Transverse colon (tissue), 4 donors: Measurements from ENCODE around the gene SMIM14. TPM values are rescaled to one million over a fixed set of nuclear protein-coding genes. Genes with fewer than 3 reads are reported as not detected.
A peak's percentile ranks its signal among the peaks of the same experiment; 100 is the strongest.

Source experiments
- DNase-seq: peaks from one replicate; pipeline ENCODE4 v3.0.0-alpha.2; 2019
- H3K27ac ChIP-seq, 4 donors: fragments of 200-600 bp; sonication (generic); 2 replicates each; pipeline ENCODE4 v1.5.1; 2016 to 2018; ENCODE audit warnings: inconsistent platforms in 4 of 4
- H3K27me3 ChIP-seq: fragments of 200-600 bp; sonication (generic); 2 replicates; pipeline ENCODE4 v1.5.1; 2017; ENCODE audit warnings: inconsistent platforms
- H3K36me3 ChIP-seq, 4 donors: fragments of 200-600 bp; sonication (generic); 2 replicates each; pipeline ENCODE4 v1.5.1; 2017 to 2019; ENCODE audit warnings: inconsistent platforms in 4 of 4
- H3K4me1 ChIP-seq, 4 donors: fragments of 200-600 bp; sonication (generic); 2 replicates each; pipeline ENCODE4 v1.5.1; 2017 to 2020; ENCODE audit warnings: inconsistent platforms in 4 of 4
- H3K4me3 ChIP-seq, 4 donors: fragments of 200-600 bp; sonication (generic); 1 replicate in 1 of 4; 2 replicates in 3 of 4; pipeline versions ENCODE4 v1.5.1 to v1.6.1; 2017 to 2019; ENCODE audit warnings: inconsistent platforms in 4 of 4
- H3K9me3 ChIP-seq, 2 donors: fragments of 200-600 bp; sonication (generic); 2 replicates each; pipeline ENCODE4 v1.5.1; 2017 to 2019; ENCODE audit warnings: inconsistent platforms in 2 of 2
- CTCF ChIP-seq, 5 experiments: fragments of 200-600 bp in 3 of 5; fragments of 450-650 bp in 2 of 5; sonication (generic) in 3 of 5; IDR thresholded peaks; 1 replicate in 2 of 5; 2 replicates in 3 of 5; pipeline ENCODE4 v1.5.1; 2016 to 2017; ENCODE audit warnings: antibody characterized with exemption in 5 of 5, inconsistent platforms in 3 of 5, mild to moderate bottlenecking in 2 of 5, moderate library complexity in 1 of 5
- EP300 ChIP-seq: sonication (generic); formaldehyde crosslinking; IDR thresholded peaks from one replicate; pipeline ENCODE4 v1.6.1; 2017; ENCODE audit warnings: antibody characterized with exemption, low read depth
- POLR2A ChIP-seq: fragments of 450-650 bp; IDR thresholded peaks from one replicate; pipeline ENCODE4 v1.6.1; 2016; ENCODE audit warnings: antibody characterized with exemption, mild to moderate bottlenecking, moderate library complexity
- POLR2AphosphoS5 ChIP-seq, 3 donors: sonication (generic); formaldehyde crosslinking; IDR thresholded peaks; one replicate each; pipeline ENCODE4 v1.6.1; 2016; ENCODE audit warnings: antibody characterized with exemption in 3 of 3
- WGBS, 2 donors: methylation state at CpG; one replicate each; pipeline ENCODE4 v1.1.5; 2018; ENCODE audit warnings: low coverage in 1 of 2; 5-methylcytosine and 5-hydroxymethylcytosine counted together
- in situ Hi-C, 4 donors: fragments of 200-750 bp; cut with MboI; loops; one replicate each; pipeline versions ENCODE4 v1.15.0 to v1.15.1; 2017; ENCODE audit warnings: low sequenced_read_pairs in 3 of 4, low pct_ligation_motif_present in 1 of 4, low pct_unique_long_range_greater_than_20kb in 1 of 4
- intact Hi-C: fragments of 100-400 bp; cut with DNase I; formaldehyde crosslinking; loops from one replicate; pipeline ENCODE4 v1.15.1; 2023; ENCODE audit warnings: low total_unique reads
- small RNA-seq, 4 donors: library from RNA; depleted of rRNA; stranded (forward); fragments of <200 nt; gene quantifications; one replicate each; pipeline ENCODE3, GENCODE V24; 2016
- total RNA-seq, 4 donors: library from RNA; depleted of rRNA; stranded (reverse); fragments of >200 nt; gene quantifications; one replicate each; pipeline ENCODE4 v1.1.0, GENCODE V29; 2016

Gene SMIM14
- total RNA-seq, 4 donors from 2014 or later: 23.1 to 103 (median 72.4) TPM

DNA sequence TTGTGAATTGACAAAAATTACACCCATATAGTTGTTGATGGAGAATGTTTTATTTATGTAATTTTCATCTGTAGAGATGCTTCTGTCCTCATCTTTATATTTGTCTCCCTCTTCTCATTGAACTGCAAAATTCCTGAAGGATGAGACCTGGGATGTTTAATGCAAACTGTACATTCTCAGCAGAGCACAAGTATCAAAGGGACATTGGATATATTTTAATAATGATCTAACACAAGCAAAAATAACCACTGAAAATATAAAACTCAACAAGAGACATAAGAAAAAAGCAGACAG lies 140.0 kb downstream of the SMIM14 start:
- Histone ChIP-seq H3K4me1 (no peaks in the 10 kb centered on the region), H3K36me3 (peaks cover 0 to 42% (median 20%) of the 10 kb centered on the region in 4 donors), H3K27ac (no peak overlapping the region), H3K9me3 (no peaks in the 10 kb centered on the region), H3K4me3 (no peak overlapping the region), H3K27me3 (no peaks in the 10 kb centered on the region)
- in situ Hi-C loops: loop anchor here in 1 of 4 donors (25.0 kb wide), 1 partner anchor 464 kb away; no protein-coding TSS in a partner anchor
- intact Hi-C loops: no loop called here
- TF ChIP-seq CTCF (IDR thresholded peaks at IDR 0.05): no peak
- TF ChIP-seq EP300: no peak
- no peak for DNase-seq

DNA sequence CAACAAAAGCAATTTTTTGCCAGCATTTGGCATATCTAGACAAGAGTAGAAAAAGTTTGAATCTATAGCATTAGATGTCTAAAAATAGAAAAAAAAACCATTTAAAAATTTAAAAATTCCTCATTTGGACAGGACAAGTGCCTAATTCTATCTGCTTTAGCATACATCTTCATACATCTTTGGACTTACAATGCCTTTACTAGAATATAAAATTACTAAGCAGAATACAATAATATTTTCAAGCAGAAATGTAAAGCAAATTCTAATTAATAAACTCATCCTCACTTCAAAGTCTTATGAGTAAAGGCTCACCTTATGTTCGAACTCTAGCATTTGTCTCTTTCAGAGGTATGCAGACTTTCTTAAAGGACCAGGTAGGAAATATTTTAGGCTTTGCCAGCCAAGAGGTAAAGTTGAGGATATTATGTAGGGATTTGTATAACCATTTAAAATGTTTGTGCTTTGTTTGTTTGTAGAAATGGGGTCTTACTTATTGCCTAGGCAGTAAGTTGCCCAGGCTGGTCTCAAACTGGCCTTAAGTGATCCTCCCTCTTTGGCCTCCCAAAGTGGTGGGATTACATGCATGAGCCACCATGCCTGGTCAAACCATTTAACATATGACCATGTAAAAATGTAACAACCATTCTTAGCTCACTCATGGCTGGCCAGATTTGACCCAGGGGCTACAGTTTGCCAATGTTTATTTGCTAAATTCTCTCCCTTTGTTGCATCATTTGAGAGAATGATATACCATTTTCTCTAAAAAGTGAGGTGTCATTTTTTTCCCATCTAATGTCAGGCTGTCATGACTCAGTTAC lies 140.5 kb downstream of the SMIM14 start:
- WGBS, 2 donors: 93 to 100% methylated on average over 1 of the region's 1 CpG
- no peak for DNase-seq
- Histone ChIP-seq H3K36me3 (peaks cover 0 to 37% (median 17%) of the 10 kb centered on the region in 4 donors), H3K27me3 (no peaks in the 10 kb centered on the region), H3K9me3 (no peaks in the 10 kb centered on the region), H3K4me1 (no peaks in the 10 kb centered on the region), H3K4me3 (no peak overlapping the region), H3K27ac (no peak overlapping the region)
- TF ChIP-seq POLR2A: no peak
- TF ChIP-seq POLR2AphosphoS5 (IDR thresholded peaks at IDR 0.05): peak in 1 of 3 donors; percentile 16
- intact Hi-C loops: no loop called here
- in situ Hi-C loops: loop anchor here in 1 of 4 donors (25.0 kb wide), 1 partner anchor 464 kb away; no protein-coding TSS in a partner anchor

Small RNA genes lying within 50 kb of the gene (small RNA-seq; reads per million reads assigned to genes)
- 0 reads per million in 4 donors for gene RNU7-11P

Other genes starting within 250 kb of the SMIM14 start
- gene KLB, start 231.9 kb downstream of the SMIM14 start, total RNA-seq: 1 to 10 TPM in 1 of 4 donors, under 1 TPM in 2, not detected in 1; 0.37 to 2.5 (median 0.79) TPM
- gene RPL9, start 179.9 kb downstream of the SMIM14 start, total RNA-seq: 1,000 to 10,000 TPM in 2 of 4 donors, 100 to 1,000 TPM in 2; 408 to 2,811 (median 1,755) TPM
- 10 to 100 TPM in 3 of 4 donors, 1 to 10 TPM in 1; 2.6 to 27.3 (median 13.0) TPM for gene LIAS, start 179.8 kb downstream of the SMIM14 start, total RNA-seq
- 100 to 1,000 TPM; 293 to 849 (median 479) TPM for gene UGDH, start 111.4 kb downstream of the SMIM14 start, total RNA-seq
- gene UBE2K, start 59.3 kb upstream of the SMIM14 start, total RNA-seq: 10 to 100 TPM; 18.9 to 48.6 (median 37.3) TPM